Activated naive CD4-positive, alpha-beta T cell treated with Interleukin-2 at 50 U/mL for 16 hours (primary cell): ENCODE data around the gene CD40.

ENCODE experiments used
- DNase-seq: peaks from one replicate; pipeline ENCODE4 v3.0.0-alpha.2; 2020

CD40 gene

GRCh38 chr20:46123482-46124245 lies 5.5 kb downstream of the CD40 start:
- no peak for DNase-seq

DNA sequence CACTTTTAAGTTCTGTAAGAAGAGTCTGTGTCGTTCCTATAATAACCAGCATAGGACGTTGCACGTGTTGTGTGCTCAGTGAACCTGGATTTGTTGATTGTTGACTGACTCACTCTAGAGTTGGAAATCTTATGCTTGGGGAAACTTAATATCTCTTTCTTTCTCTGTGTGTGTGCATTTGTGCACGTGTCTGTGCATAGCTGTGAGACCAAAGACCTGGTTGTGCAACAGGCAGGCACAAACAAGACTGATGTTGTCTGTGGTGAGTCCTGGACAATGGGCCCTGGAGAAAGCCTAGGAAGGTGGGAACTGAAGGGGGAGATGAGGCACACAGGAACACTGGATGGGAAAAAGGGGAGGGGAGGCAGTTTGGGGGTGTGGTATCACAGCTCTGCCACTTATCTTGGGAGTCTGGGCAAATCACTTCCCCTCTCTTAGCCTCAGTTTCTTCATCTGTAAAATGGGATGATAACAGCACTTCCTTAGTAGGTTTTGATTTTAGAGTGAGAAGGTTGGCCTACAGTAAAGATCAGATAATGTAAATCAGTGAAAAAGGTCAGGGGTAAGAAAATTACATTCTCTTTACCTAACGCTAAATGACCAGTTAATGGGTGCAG lies 8.4 kb downstream of the CD40 start:
- no peak for DNase-seq

GRCh38 chr20:46127396-46128010 lies 9.4 kb downstream of the CD40 start:
- DNase-seq, result no peak

- no peak for DNase-seq
These were observed 10.4 kb downstream of the CD40 start for GRCh38 chr20:46128310-46129151.

- DNase-seq, result no peak
These were observed 11.9 kb downstream of the CD40 start for GRCh38 chr20:46129955-46130481.

DNA sequence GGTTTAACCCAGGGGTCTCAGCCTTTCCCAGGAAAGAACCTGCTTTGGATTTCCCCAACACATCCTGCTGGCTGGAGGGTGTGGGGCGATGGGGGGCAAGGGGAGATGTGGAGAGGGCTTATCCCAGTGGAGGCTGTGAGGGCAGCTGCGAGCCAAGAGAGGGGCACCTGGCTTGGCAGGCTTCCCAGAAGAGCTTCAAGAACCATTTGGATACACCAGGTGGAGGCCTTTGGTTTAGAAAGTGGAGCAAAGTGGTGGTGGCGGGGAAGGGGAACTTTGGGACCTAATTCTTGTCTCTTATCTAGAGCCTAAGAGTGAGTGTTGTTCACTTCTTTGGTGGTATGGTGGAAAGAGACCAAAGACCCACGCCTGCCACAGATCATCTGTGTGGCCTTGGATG lies 12.4 kb downstream of the CD40 start:
- no peak for DNase-seq

GRCh38 chr20:46131396-46131795 lies 13.3 kb downstream of the CD40 start:
- no peak for DNase-seq

DNA sequence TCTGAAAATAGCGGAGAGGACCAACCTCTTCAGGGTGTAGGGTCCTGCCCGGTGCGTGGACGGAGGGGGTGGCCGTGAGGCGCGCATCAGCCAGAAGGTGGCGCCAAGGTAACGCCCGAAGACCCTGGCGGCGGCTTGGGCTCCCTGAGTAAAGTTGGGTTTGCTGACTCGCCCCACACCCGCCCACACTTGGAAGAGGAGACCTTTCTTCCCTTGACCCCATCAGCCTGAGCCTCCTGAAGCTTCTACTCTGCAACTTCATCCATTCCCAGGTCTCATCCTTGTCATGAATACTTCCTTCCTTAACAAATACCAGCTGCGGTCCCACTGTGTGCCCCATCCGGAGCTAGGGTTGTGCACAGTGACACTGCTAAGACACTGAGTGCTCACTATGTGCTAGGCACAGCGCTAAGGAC lies 14.6 kb downstream of the CD40 start:
- DNase-seq, result peak; percentile 58

DNA sequence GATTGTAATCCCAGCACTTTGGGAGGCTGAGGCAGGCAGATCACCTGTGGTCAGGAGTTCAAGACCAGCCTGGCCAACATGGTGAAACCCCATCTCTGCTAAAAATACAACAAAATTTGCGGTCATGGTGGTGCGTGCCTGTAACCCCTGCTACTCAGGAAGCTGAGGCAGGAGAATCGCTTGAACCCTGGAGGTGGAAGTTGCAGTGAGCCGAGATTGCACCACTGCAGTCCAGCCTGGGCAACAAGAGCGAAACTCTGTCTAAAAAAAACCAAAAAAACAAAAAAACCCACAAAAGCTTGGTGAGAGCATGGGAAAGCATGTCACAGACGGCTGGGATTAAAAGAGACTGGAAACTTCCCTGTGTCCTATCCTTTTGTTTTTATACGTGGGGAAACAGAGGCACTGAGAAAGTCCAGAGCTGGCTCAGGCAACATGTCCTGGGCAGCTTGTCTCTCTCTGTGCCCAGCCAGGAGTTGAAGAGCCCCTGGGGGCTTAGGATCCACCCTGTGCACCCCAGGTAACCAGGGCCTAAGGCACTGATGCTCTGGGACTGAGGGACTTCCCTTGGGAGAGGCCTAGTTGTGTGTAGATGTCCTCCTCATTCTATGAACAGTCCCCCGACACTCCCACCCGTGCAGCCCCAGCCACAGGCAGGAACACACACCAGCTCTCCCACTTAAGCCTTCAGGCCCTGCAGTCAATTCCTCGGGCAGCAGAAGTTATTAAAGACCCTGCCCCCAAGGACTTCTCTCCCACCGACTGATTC lies 16.0 kb downstream of the CD40 start:
- no peak for DNase-seq

GRCh38 chr20:46134716-46135115 lies 16.6 kb downstream of the CD40 start:
- no peak for DNase-seq

- no peak for DNase-seq
These were observed 17.9 kb downstream of the CD40 start for GRCh38 chr20:46135856-46136633.

DNA sequence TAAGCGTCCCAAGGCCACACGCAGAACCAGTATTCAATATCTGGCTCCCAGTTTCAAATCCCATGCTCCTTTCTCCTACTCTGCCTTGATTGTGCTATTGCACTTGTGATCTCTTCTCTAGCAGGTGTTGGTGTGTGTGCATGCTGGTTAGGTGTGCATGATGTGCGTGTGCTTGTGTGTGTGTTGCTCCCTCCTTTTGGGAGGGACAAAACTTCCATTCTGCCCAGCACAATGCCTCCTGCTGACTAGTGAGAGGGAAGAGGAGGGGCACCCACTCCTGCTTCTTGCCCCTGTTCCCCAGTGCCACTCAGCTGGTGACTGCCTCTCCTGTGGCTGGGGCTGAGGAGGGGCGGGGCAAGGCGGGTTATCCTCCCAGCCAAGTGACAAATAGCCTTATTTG lies 19.7 kb downstream of the CD40 start:
- no peak for DNase-seq

DNA sequence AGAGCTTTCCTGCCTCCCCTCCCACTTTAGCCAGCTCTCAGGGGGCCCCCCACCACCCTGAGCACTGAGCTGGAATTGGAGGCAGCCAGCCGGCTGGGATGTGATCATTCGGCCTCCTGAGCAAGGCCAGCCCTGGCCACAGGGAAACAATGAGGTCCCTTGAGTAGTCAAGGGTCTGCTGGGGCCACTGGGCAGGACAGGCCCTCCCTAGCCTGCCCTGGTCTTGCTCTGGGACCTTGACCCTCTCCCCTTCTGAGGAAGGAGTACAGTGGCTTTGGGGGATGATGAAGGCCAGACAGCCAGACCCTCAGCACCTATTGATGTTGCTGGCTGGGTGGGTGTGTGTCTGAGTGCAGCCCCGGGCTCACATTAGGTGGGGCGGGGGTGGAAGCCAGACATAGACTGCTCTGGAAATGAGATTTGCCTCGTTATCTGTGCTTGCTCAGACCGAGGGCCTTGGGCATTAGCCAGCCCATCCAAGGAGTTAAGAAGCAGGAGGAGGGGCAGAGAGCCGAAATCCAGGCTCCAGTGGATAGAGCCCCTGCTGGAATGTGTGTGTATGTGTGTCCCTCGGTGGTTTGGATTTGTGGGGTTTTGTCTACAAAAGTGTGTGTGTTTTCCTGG lies 21.3 kb downstream of the CD40 start:
- DNase-seq, result no peak

DNA sequence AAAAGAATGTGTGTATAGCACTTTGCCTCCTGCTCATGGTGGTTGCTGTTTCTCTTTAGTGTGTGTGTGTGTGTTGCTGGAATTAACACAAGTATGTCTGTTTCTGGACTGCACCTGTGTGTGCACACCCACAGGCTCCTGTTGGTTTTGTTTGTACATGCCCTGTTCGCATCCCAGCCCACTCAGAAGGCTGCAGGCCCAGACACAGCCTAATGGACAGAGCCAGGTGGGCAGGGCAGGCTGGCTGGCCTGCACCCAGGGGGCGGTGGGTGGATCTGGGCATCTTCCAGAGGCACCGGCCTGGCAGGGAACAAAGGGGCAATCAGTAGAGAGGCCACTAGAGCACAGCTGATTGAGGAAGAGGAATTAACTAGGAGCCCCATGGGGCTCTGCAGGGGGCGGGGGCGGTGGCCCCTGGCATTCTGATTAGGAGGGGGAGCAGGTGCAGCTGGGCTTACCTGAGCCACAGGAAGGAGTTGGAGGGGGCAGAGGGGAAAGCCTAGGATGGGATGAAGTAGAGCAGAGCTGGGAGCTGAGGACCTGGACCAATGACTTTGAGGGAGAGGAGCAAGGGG lies 21.9 kb downstream of the CD40 start:
- no peak for DNase-seq

- DNase-seq, result no peak
These were observed 24.0 kb downstream of the CD40 start for GRCh38 chr20:46142124-46142523.

GRCh38 chr20:46144432-46145025 lies 26.4 kb downstream of the CD40 start:
- DNase-seq, result no peak

- DNase-seq, result no peak
These were observed 27.6 kb downstream of the CD40 start for GRCh38 chr20:46145713-46146112.

GRCh38 chr20:46148313-46149208 lies 30.4 kb downstream of the CD40 start:
- no peak for DNase-seq

DNA sequence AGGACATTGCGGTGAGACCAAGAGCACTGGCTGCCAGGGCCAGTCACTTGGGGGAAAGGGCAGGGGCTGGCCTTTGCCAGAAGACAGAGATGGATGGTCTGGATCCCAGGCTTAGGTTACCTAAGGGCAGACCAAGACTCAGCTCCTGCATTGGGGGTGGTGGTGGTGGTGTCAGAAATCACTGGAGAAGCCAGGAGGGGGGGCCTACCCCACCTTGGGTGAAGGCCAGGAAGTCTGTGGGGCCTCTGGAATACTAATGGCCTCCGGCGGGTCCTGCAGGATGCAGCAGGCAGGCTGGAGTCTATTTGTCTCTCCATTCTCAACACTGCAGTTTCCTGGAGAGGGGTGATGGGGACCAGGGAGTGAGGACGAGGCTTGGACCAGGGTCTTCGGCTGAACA lies 32.8 kb downstream of the CD40 start:
- DNase-seq, result no peak
